ENCODE measurements around the gene CCT3. TPM values are rescaled to one million over a fixed set of nuclear protein-coding genes. Genes with fewer than 3 reads are reported as not detected.
A peak's percentile ranks its signal among the peaks of the same experiment; 100 is the strongest.

The CCT3 gene
- total and polyA plus RNA-seq, 4 donors = 71.6 to 165 (median 139) TPM

DNA sequence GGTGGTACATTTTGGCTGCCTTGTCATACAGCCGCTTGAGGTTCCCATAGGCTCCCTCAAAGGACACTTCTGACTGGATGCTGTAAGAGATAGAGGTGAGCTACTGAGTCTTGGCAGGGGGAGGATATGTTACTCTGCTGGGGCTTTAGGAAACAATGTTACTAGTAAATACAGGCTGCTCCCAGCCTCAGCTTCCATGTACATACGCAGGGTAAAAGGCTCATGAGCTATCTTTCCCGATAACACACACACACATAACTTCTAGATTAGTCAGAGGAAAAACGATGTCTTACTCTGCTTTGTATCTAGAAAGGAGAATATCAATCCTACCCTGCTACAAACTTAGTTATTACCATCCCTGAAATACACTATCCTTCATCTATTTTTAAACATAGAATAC is 69.8 kb downstream of the CCT3 start:
- H3K27me3 ChIP-seq (ENCODE audit: control insufficient read depth in 3 of 3, insufficient read depth in 3 of 3, low read length in 2 of 3) = no peaks in the 10 kb centered on the region
- TF ChIP-seq, protein P1, sequence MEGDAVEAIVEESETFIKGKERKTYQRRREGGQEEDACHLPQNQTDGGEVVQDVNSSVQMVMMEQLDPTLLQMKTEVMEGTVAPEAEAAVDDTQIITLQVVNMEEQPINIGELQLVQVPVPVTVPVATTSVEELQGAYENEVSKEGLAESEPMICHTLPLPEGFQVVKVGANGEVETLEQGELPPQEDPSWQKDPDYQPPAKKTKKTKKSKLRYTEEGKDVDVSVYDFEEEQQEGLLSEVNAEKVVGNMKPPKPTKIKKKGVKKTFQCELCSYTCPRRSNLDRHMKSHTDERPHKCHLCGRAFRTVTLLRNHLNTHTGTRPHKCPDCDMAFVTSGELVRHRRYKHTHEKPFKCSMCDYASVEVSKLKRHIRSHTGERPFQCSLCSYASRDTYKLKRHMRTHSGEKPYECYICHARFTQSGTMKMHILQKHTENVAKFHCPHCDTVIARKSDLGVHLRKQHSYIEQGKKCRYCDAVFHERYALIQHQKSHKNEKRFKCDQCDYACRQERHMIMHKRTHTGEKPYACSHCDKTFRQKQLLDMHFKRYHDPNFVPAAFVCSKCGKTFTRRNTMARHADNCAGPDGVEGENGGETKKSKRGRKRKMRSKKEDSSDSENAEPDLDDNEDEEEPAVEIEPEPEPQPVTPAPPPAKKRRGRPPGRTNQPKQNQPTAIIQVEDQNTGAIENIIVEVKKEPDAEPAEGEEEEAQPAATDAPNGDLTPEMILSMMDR (IDR thresholded peaks at IDR 0.05; ENCODE audit: control extremely low read depth, extremely low read depth) = no peak
- no peak overlapping the region for H3K4me3 ChIP-seq
- H3K36me3 ChIP-seq (ENCODE audit: control insufficient read depth in 4 of 4, insufficient read depth in 4 of 4, low read length in 4 of 4) = peaks cover 43 to 54% (median 51%) of the 10 kb centered on the region in 4 donors
- ATAC-seq (ENCODE audit: insufficient read depth, low FRiP score) (no peak), DNase-seq (no peak)
- H3K9me3 ChIP-seq (ENCODE audit: control insufficient read depth in 4 of 4, insufficient read depth in 3 of 4, low read length in 3 of 4) = no peaks in the 10 kb centered on the region
- no peak overlapping the region for H3K27ac ChIP-seq (ENCODE audit: low read depth in 1 of 2, low read length in 1 of 2)
- WGBS, 2 donors = 93 to 98% methylated on average over 4 of the region's 4 CpGs
- no peak overlapping the region for H3K9ac ChIP-seq (ENCODE audit: insufficient read depth in 1 of 2, low read length in 2 of 2)
- no peaks in the 10 kb centered on the region for H3K4me1 ChIP-seq (ENCODE audit: control insufficient read depth in 5 of 5, insufficient read depth in 5 of 5, low read length in 5 of 5)

DNA sequence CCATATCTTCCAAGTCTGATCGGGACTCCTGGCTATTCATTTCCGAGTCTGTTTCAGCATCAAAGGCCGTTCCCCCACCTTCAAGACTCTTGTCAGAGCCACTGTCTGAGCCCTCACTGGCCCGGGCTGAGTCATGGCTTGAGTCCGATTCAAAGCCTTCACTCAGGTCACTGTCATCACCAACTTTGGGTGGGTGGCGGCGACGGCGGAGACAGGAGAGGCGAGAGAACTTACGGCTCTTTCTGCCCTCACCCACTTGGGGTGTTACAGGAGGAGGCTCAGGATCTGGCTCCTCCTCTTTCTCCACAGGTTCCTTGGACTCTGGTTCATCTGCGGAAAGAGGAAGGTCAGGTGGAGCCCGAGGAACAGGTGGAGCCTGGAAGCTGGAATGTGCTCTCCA is 72.0 kb downstream of the CCT3 start:
- no peak for DNase-seq
- ATAC-seq (ENCODE audit: insufficient read depth, low FRiP score) = no peak
- Histone ChIP-seq H3K4me1 (ENCODE audit: control insufficient read depth in 5 of 5, insufficient read depth in 5 of 5, low read length in 5 of 5) (no peaks in the 10 kb centered on the region), H3K9me3 (ENCODE audit: control insufficient read depth in 4 of 4, insufficient read depth in 3 of 4, low read length in 3 of 4) (no peaks in the 10 kb centered on the region), H3K27me3 (ENCODE audit: control insufficient read depth in 3 of 3, insufficient read depth in 3 of 3, low read length in 2 of 3) (no peaks in the 10 kb centered on the region), H3K9ac (ENCODE audit: insufficient read depth in 1 of 2, low read length in 2 of 2) (no peak overlapping the region), H3K36me3 (ENCODE audit: control insufficient read depth in 4 of 4, insufficient read depth in 4 of 4, low read length in 4 of 4) (peaks cover 32 to 56% (median 47%) of the 10 kb centered on the region in 4 donors), H3K27ac (ENCODE audit: low read depth in 1 of 2, low read length in 1 of 2) (no peak overlapping the region), H3K4me3 (no peak overlapping the region)
- TF ChIP-seq, protein P1 (IDR thresholded peaks at IDR 0.05; ENCODE audit: control extremely low read depth, extremely low read depth) = no peak
- WGBS, 2 donors = 93 to 96% methylated on average over 13 of the region's 13 CpGs

DNA sequence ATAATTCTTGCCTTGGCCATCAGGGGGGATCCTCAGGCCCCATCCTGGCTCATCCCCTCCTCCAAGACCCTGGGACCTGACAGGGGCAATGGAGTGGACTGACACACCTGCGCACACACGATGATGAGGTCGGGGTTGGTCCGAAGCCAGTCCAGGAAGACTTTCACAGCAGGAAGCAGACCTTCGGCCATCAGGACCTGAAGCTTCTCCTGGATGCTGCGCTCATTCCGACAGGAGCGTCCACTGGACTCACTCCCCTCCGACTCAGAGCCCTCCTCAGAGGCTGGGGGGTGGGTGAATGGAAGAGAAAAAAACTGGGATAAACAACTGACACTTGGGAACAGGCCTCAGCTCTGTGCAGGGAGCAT is 74.8 kb downstream of the CCT3 start:
- Histone ChIP-seq H3K9ac (ENCODE audit: insufficient read depth in 1 of 2, low read length in 2 of 2) (no peak overlapping the region), H3K27ac (ENCODE audit: low read depth in 1 of 2, low read length in 1 of 2) (peak overlapping the region in 1 of 2 donors; percentile 0), H3K36me3 (ENCODE audit: control insufficient read depth in 4 of 4, insufficient read depth in 4 of 4, low read length in 4 of 4) (peaks cover 34 to 77% (median 60%) of the 10 kb centered on the region in 4 donors), H3K4me1 (ENCODE audit: control insufficient read depth in 5 of 5, insufficient read depth in 5 of 5, low read length in 5 of 5) (no peaks in the 10 kb centered on the region), H3K4me3 (no peak overlapping the region), H3K9me3 (ENCODE audit: control insufficient read depth in 4 of 4, insufficient read depth in 3 of 4, low read length in 3 of 4) (no peaks in the 10 kb centered on the region), H3K27me3 (ENCODE audit: control insufficient read depth in 3 of 3, insufficient read depth in 3 of 3, low read length in 2 of 3) (no peaks in the 10 kb centered on the region)
- ATAC-seq (ENCODE audit: insufficient read depth, low FRiP score) (no peak), DNase-seq (no peak)
- TF ChIP-seq, protein P1 (IDR thresholded peaks at IDR 0.05; ENCODE audit: control extremely low read depth, extremely low read depth) = no peak
- WGBS, 2 donors = 88 to 97% methylated on average over 9 of the region's 9 CpGs
